NCI-H2029 (cell line): ENCODE results near the gene ZNF761.
"Not testable (repeated sequence)": the region's sequence is repeated elsewhere in the genome, so short reads cannot be mapped to it uniquely, and the experiment has no call there.

Experiments
- DNase-seq: peaks from one replicate; lab custom pipeline; 2025; lab: John Stamatoyannopoulos, UW

The ZNF761 gene

DNA sequence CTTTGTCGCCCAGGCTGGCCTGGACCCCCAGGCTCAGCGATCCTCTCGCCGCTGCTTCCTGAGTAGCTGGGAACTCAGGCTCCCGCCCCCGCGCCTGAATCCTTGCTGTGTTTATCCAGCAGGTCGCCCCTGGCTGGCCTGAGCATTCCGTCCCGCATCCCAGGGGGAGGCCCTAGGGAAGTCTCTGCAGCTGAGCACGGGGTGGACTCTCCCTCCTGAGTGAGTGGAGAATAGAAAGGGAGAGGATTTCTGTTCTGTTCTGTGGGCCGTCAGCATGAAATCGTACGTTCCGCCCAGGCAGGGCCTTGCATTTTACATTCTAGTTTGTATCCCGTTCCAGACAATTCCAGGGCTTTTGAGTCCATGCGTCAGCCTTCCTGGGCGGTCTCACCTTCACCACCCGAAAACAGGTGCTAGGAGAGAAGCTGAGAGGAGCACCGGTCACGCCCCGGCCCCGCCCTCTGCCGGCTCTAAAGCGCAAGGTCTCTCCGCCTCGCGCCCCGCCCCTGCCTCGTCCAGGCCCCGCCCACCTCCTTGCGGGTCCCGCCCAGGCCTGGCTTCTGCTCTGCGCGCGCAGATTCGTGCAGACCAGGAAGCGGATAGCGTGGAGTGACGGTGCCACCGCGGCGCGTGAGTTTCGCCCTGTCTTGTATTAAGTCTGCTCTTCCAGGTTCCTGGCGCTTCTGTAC is at the start of gene ZNF761:
ZNF761 (plus strand) TSS at position 586 of the 689 bp plus-strand sequence. CDS start 15,285 bp downstream, outside the sequence.
- peak; percentile 94 for DNase-seq

DNA sequence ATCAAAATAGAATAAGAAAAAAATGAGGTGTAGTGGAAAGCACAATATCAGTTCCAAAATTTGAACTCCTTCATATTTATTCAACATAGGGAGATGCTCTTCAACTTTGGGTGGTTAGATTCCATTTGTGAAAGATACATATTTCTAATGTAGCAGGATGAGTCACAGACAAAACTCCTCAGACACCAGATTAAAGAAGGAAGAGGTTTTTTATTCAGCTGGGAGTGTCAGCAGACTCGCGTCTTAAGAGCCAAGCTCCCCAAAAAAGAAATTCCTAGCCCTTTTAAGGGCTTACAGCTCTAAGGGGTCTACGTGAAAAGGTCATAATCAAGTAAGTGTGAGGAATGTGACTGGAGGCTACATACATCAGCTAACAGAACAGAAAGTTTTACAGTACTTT is 43.6 kb upstream of the ZNF761 start:
- DNase-seq: no peak

DNA sequence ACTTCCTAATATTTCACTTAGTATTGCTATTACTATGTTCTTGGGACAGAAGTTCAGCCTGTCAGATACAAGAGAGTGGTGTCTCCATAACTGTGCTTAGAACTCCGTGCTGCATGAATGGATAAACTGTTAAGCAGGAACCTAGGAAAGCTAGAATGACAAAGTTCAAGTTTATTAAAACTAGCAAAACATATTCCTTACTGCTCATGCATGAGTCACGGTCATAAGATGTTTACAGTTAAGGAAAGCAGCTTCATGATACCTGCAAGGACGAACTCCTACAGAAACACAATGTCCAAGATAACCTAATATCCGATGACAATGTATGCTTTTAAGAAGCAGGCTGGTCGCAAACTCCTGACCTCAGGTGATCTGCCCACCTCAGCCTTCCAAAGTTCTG is 42.9 kb upstream of the ZNF761 start:
- no peak for DNase-seq

DNA sequence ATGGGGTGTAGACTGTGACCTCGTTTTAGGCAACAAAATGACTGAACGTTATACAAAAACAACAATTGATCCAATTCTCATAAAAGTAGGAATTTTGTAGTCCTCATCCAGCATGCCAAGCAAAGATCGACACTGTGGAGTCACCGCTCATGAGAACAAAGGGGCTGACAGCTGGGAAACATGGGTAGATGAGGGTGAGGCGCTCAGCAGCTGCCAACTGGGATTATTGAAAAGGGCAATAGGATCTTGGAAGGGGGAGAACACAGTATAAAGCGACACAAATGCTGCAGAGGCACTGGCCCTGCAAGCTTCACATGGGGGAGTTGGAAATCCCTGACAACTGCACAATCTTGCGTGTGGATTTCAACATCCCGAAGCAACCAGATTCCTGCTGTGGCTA is 42.2 kb upstream of the ZNF761 start:
- DNase-seq: no peak

DNA sequence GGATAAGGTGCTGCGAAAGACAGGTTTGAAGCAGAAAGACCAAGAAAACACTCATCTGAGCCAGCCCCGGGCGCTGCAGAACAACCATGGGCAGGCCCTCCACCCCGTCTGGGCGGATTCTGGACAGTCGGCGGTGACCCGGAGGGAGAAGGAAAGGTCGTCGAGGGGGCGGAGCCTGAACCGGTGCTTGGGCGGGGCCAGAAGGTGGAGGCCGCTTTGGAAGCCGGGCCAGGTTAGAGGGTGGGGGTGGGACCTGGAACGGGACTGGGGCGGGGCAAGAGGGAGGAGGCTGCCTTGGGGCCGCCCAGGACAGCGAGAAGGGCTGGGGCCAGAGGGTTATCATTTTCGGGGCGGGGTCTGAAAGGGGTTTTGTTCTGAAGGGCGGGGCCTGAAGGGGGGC is 41.8 kb upstream of the ZNF761 start:
- DNase-seq: no peak

DNA sequence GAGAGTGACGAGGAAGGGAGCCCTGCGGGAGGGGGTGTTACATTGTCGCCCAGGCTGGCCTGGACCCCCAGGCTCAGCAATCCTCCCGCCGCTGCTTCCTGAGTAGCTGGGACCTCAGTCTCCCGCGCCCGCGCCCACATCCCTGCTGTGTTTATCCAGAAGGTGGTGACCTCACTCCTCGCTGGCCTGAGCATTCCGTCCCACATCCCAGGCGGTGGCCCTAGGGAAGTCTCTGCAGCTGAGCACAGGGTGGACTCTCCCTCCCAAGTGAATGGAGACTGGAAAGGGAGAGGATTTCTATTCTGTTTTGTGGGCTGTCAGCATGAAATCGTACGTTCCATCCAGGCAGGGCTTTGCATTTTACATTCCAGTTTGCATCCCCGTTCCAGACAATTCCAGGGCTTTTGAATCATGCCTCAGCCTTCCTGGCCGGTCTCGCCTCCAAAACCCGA is 37.2 kb upstream of the ZNF761 start:
- no peak for DNase-seq

DNA sequence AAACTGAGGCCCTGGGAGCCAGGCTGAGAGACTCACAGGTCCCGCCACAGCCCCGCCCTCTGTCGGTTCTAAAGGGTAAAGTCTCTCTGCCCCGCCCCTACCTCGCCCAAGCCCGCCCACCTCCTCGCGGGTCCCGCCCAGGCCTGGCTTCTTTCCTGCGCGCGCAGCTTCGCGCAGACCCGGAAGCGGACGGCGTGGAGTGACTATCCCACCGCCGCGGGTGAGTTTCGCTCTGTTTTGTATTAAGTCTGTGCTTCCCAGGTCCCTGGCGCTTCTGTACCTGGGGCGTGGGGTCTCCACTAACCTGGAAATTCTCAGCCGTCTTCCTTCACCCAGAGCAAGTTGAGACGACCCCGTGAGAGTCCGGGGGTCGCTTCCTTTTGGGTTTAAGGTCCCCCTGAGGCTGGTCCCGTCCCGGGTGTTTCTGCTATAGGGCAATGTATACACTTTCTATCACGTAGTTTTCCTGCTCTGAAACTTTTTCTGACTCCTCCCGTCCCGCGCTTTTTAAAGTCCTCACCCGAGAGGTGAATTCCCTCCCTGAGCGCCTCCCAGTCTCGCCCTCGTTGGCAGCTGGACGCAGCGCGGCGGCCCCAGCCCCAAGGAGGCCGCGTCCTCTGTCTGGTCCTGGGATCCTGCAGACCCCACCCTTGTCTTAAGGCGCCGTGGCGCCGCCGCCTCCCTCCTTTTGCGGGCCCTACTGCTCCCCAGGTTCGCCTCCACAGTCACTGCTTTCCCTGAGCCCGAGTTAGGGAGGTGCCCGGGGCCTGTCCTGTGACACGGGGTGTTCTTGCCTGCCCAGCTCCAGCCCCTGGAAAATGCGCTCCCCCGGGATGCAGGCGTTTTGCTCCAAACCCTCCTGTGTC is 36.6 kb upstream of the ZNF761 start, which contains the start of gene ZNF765:
ZNF765 (plus strand) TSS at position 176 of the 866 bp plus-strand sequence. CDS start 2,867 bp downstream, outside the sequence.
- peak; percentile 88 for DNase-seq

DNA sequence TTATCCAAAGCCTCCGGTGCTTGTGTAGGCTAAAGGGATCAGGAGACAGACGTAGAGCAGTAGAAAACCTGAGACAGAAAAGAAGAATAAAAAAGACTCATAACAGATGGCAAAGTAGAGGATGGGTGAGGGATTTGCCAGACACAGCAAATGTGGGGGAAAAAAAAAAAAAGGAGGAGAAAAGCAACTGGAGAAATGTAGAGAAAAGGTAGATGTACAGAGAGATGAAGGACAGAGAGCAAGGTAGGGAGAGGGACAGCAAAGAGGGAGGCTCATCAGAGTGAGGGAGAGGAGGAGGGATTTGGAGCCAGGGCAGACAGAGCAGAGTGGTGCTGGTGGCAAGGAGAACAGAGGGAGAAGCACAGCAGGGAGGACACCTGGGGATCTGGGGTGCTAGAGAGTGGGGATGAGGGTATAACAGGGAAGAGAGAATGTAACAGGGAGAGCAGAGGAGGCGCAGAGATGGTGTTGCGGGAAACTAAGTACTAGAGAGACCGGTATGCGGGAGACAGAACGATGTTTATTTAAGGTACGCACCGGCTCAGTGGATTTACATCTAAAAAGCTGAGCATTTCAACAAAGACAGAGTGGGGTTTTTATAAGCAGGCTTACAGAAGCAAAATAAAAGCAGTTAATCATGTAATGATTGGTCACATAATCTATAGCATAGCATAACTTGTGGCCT is 35.8 kb upstream of the ZNF761 start:
- DNase-seq: not testable (repeated sequence)

DNA sequence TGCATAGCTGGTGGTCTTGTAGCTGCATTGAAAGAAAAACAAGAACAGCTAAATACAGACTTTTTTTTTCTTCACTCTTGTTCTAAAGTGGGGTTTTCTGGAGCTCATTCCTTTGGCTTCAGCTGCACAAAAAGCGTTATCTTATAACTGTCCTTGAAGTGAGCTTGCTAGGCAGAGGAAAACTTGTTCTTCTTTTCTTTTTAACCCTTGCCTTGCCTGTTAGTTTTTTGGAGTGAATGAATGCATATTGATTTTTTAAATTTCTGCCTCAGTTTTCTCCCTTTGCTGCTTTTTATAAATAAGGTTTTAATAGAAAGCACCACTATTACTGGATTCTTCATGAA is 35.3 kb upstream of the ZNF761 start:
- DNase-seq: no peak

DNA sequence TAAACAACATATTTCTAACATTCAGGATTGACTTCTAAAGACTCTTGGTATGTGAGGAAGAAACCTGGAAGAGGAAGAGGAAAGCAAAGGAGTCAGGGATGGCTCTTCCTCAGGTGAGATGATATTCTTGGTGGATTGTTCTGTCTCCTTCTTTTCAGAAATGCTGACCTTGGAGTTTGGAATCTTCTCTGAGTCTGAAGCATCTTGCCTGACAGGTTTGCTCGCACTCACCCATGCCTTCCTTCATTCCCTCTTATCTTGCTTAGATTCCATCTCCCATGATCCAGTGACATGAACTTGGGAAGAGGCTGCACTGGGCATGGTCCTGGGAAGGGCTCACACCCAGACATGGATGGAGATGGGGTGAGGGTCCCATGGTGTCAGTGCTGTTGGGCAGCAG is 33.9 kb upstream of the ZNF761 start:
- not testable (repeated sequence) for DNase-seq

DNA sequence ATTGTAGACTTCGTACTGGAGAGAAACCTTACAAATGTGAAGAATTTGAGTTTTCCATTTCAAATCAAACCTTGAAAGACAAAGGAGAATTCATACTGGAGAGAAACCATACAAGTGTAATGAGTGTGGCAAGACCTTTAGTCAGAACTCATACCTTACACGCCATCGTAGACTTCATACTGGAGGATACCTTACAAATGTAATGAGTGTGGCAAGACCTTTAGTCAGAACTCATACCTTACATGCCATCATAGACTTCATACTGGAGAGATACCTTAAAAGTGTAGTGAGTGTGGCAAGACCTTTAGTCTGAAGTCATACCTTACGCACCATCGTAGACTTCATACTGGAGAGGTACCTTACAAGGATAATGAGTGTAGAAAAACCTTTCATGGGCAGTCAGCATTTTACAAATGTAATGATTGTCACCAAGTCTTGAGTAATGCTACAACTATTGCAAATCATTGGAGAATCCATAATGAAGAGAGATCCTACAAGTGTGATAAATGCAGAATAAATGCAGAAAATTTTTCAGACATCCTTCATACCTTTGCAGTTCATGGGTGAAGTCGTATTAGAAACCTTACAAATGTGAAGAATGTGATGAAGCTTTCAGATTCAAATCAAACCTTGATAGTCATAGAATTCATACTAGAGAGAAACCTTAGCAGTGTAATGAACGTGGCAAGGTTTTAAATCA is 22.1 kb upstream of the ZNF761 start:
- DNase-seq: no peak

DNA sequence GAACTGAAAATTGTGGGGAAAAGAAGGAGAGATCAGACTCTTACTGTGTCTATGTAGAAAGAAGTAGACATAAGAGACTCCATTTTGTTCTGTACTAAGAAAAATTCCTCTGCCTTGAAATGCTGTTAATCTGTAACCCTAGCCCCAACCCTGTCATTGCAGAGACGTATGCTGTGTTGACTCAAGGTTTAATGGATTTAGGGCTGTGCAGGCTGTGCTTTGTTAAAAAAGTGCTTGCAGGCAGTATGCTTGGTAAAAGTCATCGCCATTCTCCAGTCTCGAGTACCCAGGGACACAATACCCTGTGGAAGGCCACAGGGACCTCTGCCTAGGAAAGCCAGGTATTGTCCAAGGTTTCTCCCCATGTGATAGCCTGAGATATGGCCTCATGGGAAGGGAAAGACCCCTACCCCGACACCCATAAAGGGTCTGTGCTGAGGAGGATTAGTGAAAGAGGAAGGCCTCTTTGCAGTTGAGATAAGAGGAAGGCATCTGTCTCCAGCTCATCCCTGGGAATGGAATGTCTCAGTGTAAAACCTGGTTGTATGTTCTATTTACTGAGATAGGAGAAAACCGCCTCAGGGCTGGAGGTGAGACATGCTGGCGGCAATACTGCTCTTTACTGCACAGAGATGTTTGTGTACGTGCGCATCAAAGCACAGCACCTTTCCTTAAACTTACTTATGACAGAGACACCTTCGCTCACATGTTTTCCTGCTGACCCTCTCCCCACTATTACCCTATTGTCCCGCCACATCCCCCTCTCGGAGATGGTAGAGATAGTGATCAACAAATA is 11.1 kb upstream of the ZNF761 start:
- not testable (repeated sequence) for DNase-seq

DNA sequence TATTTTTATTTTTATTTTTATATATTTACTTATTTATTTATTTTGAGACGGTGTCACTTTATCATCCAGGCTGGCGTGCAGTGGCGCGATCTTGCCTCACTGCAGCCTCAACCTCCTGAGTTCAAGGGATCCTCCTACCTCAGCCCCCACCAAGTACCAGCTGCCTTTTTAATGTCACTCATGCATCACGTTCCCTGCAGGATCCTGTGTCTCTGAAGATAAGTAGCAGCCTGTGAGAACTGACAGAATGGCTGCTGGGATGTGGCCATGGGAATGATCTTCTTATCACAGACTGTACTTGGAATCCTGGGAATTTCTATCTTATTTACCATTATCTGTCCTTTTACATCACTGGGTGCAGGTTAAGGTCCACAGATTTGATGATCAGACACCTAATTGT is 9.2 kb upstream of the ZNF761 start:
- DNase-seq: no peak

DNA sequence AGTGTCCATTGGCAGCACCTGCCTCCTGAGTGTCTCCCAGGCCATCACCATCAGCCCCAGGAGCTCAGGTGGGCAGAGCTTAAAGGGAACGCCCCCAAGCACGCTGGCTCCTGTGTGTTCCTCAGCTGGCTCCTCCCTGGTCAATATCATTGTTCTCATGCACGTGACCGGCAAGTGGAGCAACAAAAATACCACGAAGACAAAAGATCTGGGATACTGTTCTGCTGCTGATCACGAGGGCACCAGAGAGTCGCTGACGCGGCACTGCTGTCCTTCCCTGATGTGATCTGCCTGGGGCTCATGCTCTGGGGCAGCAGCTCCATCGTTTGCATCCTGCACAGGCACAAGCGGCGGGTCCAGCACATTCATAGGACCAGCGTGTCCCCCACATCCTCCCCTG is 8.7 kb upstream of the ZNF761 start:
- not testable (repeated sequence) for DNase-seq

DNA sequence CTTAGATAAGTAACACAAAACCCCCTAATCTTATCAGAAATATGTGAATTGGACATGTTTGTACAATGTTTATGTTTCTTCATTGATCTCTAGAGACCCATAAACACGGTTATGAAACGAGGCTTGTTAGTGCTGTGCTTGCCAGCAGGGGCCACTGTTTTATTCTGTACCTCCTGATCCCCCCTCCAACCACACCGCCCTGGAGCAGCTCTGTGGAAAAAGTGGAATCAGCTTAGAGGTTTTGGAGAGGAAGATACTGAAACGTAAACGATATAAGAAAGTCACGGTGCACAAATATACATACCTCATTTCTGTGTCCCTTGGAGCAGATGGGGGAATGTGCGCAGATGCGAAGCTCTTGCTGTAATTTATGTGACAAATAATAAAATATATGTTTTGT is 8.1 kb upstream of the ZNF761 start:
- not testable (repeated sequence) for DNase-seq

DNA sequence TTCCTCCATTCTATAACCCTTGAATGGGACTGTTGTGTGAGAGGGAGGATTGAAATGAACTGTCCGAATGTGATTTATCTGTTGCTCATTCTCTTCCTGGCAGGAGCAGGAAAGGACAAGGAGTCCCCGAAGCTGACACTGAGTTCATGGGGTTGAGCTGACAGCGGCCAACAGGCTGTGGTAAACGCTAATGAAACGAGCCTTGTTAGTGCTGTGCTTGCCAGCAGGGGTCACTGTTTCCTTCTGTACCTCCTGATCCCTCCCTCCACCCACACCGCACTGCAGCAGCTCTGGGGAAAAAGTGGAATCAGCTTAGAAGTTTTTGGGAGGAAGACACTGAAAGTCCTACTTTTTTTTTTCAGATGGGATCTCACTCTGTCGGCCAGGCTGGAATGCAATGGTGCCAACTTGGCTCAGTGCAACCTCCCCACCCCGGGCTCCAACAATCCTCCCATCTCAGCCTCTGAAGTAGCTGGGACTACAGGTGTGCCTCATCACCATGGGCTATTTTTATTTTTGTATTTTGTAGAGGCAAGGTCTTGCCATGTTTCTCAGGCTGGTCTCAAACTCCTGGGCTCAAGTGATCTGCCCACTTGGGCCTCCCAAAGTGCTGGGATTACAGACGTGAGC is 6.7 kb upstream of the ZNF761 start:
- peak; percentile 33 for DNase-seq

DNA sequence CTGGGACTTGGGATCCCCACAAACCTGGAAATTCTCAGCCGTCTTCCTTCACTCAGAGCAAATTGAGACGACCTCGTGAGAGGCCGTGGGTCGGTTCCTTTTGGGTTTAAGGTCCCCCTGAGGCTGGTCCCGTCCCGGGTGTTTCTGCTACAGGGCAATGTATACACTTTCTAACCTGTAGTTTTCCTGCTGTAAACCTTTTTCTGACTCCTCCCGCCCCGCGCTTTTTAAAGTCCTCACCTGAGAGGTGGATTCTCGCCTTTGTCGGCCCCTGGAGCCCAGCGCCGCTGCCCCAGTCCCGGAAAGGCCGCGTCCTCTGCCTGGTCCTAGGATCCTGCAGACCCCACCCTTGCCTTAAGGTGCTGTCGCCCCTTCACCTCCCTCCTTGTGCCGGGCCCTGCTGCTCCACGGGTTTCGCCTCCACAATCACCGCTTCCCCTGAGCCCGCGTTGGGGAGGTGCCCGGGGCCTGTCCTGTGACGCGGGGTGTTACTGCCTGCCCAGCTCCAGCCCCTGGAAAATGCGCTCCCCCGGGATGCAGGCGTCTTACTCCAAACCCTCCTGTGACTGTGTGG is 391 bp downstream of the ZNF761 start:
- no peak for DNase-seq

DNA sequence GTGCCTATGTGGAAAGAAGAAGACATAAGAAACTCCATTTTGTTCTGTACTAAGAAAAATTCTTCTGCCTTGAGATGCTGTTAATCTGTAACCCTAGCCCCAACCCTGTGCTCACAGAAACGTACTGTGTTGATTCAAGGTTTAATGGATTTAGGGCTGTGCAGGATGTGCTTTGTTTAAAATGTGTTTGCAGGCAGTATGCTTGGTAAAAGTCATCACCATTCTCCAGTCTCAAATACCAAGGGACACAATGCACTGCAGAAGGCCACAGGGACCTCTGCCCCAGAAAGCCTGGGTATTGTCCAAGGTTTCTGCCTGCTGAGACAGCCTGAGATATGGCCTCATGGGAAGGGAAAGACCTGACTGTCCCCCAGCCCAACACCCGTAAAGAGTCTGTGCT is 12.0 kb downstream of the ZNF761 start:
- DNase-seq: not testable (repeated sequence)

DNA sequence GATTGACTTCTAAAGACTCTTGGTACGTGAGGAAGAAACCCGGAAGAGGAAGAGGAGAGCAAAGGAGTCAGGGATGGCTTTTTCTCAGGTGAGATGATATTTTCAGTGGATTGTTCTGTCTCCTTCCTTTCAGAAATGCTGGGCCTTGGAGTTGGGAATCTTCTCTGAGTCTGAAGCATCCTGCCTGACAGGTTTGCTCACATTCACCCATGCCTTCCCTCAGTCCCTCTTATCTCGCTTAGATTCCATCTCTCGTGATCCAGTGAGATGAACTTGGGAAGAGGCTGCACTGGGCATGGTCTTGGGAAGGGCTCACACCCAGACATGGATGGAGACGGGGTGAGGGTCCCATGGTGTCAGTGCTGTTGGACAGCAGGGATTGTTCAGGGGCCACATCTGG is 15.4 kb downstream of the ZNF761 start:
- not testable (repeated sequence) for DNase-seq

DNA sequence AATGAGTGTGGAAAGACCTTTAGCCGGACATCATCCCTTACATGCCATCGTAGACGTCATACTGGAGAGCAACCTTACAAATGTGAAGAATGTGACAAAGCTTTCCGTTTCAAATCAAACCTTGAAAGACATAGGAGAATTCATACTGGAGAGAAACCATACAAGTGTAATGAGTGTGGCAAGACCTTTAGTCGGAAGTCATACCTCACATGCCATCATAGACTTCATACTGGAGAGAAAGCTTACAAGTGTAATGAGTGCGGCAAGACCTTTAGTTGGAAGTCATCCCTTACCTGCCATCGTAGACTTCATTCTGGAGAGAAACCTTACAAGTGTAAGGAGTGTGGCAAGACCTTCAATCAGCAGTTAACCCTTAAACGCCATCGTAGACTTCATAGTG is 24.0 kb downstream of the ZNF761 start:
- DNase-seq: no peak
